Osteocyte (in vitro differentiated cells): Measurements from ENCODE around the gene POLR3GL. TPM values are rescaled to one million over a fixed set of nuclear protein-coding genes. Genes with fewer than 3 reads are reported as not detected.

Source experiments
- DNase-seq: peaks from one replicate; pipeline ENCODE4 v3.0.0; 2021; ENCODE audit warnings: mixed read lengths; ENCODE audit not compliant: unreplicated experiment; ENCODE audit errors: extremely low spot score
- H3K27ac Mint-ChIP-seq: one replicate; pipeline ENCODE4 v1.8.0; 2021; ENCODE audit warnings: mild to moderate bottlenecking, mixed read lengths; ENCODE audit not compliant: unreplicated experiment
- H3K27me3 Mint-ChIP-seq: one replicate; pipeline ENCODE4 v1.8.0; 2021; ENCODE audit warnings: mixed read lengths; ENCODE audit not compliant: unreplicated experiment
- H3K36me3 Mint-ChIP-seq: one replicate; pipeline ENCODE4 v1.8.0; 2021; ENCODE audit warnings: mixed read lengths; ENCODE audit not compliant: unreplicated experiment
- H3K4me1 Mint-ChIP-seq: one replicate; pipeline ENCODE4 v1.8.0; 2021; ENCODE audit warnings: mixed read lengths; ENCODE audit not compliant: unreplicated experiment
- H3K4me3 Mint-ChIP-seq: one replicate; pipeline ENCODE4 v1.8.0; 2021; ENCODE audit warnings: mild to moderate bottlenecking, moderate library complexity, mixed read lengths; ENCODE audit not compliant: unreplicated experiment
- H3K9me3 Mint-ChIP-seq: one replicate; pipeline ENCODE4 v1.8.0; 2021; ENCODE audit warnings: mixed read lengths; ENCODE audit not compliant: unreplicated experiment
- CTCF ChIP-seq: fragments of 200-600 bp; sonication (generic); IDR thresholded peaks from 2 replicates; pipeline ENCODE4 v1.5.0; 2021; ENCODE audit warnings: antibody characterized with exemption, mild to moderate bottlenecking, moderate library complexity
- total RNA-seq: library from RNA; stranded (reverse); gene quantifications from 2 replicates; pipeline ENCODE4 v1.2.1, GENCODE V29; 2021

POLR3GL gene
- total RNA-seq, 1 donor from 2014 or later, result 22.4 TPM

- Mint-ChIP-seq H3K27me3 (no peaks in the 10 kb centered on the region), H3K36me3 (peaks cover 38% of the 10 kb centered on the region), H3K4me1 (peaks cover 61% of the 10 kb centered on the region), H3K9me3 (no peaks in the 10 kb centered on the region), H3K27ac (peak overlapping the region; percentile 96), H3K4me3 (peak overlapping the region; percentile 94)
- no peak for TF ChIP-seq CTCF
- DNase-seq, result no peak
Observed at GRCh38 chr1:145994391-145995120, 30.1 kb downstream of the POLR3GL start.

- peak overlapping the region; percentile 94 for H3K4me3 Mint-ChIP-seq
- H3K4me1 Mint-ChIP-seq, result peaks cover 58% of the 10 kb centered on the region
- peaks cover 38% of the 10 kb centered on the region for H3K36me3 Mint-ChIP-seq
- H3K27ac Mint-ChIP-seq, result peak overlapping the region; percentile 96
- H3K27me3 Mint-ChIP-seq, result no peaks in the 10 kb centered on the region
- no peaks in the 10 kb centered on the region for H3K9me3 Mint-ChIP-seq
- DNase-seq, result no peak
- TF ChIP-seq CTCF, result no peak
Observed at GRCh38 chr1:145995148-145995881, 30.8 kb downstream of the POLR3GL start.

GRCh38 chr1:145995964-145996432, 31.5 kb downstream of the POLR3GL start:
- peak overlapping the region; percentile 96 for H3K27ac Mint-ChIP-seq
- no peaks in the 10 kb centered on the region for H3K9me3 Mint-ChIP-seq
- H3K4me3 Mint-ChIP-seq, result peak overlapping the region; percentile 94
- H3K36me3 Mint-ChIP-seq, result peaks cover 38% of the 10 kb centered on the region
- H3K27me3 Mint-ChIP-seq, result no peaks in the 10 kb centered on the region
- no peak for TF ChIP-seq CTCF
- peaks cover 53% of the 10 kb centered on the region for H3K4me1 Mint-ChIP-seq
- no peak for DNase-seq

- Mint-ChIP-seq H3K27ac (peak within 1 kb of the TSS; percentile 96), H3K36me3 (peaks cover 38% of the 10 kb centered on the region), H3K4me1 (peaks cover 52% of the 10 kb centered on the region), H3K9me3 (no peaks in the 10 kb centered on the region), H3K27me3 (no peaks in the 10 kb centered on the region), H3K4me3 (peak within 1 kb of the TSS; percentile 94)
- DNase-seq, result peak; percentile 98
- TF ChIP-seq CTCF, result no peak
Observed at GRCh38 chr1:145996433-145997015, 32.0 kb downstream of the POLR3GL start, which contains the start of gene TXNIP. TXNIP (minus strand) TSS chr1:145996579; CDS start chr1:145996266, 313 bp downstream.
